Liver (tissue), 9 donors: ENCODE measurements around the gene DPT. TPM values are rescaled to one million over a fixed set of nuclear protein-coding genes. Genes with fewer than 3 reads are reported as not detected.

ENCODE experiments used
- DNase-seq: peaks from one replicate; pipeline ENCODE4 v3.0.0-alpha.2; 2017; ENCODE audit warnings: low spot score
- H3K27ac ChIP-seq, 2 donors: one replicate each; pipeline ENCODE4 v1.7.0; 2013; ENCODE audit warnings: inconsistent platforms in 2 of 2, low read length in 2 of 2, control low read depth in 1 of 2, low read depth in 1 of 2, mild to moderate bottlenecking in 1 of 2
- H3K27me3 ChIP-seq, 4 donors: one replicate each; pipeline versions ENCODE4 v1.6.1 to v1.7.0; 2013; ENCODE audit warnings: low read length in 3 of 4, inconsistent platforms in 1 of 4, mild to moderate bottlenecking in 1 of 4, moderate library complexity in 1 of 4; ENCODE audit not compliant: control insufficient read depth in 4 of 4, insufficient read depth in 4 of 4
- H3K36me3 ChIP-seq, 4 donors: one replicate each; pipeline versions ENCODE4 v1.6.1 to v1.7.0; 2013; ENCODE audit warnings: low read length in 3 of 4, mild to moderate bottlenecking in 3 of 4, low read depth in 1 of 4, moderate library complexity in 1 of 4; ENCODE audit not compliant: control insufficient read depth in 4 of 4, insufficient read depth in 3 of 4
- H3K4me1 ChIP-seq, 4 donors: one replicate each; pipeline versions ENCODE4 v1.6.1 to v1.7.0; 2013; ENCODE audit warnings: low read length in 3 of 4, mild to moderate bottlenecking in 3 of 4, moderate library complexity in 1 of 4; ENCODE audit not compliant: control insufficient read depth in 4 of 4, insufficient read depth in 4 of 4
- H3K4me3 ChIP-seq, 3 donors: one replicate each; pipeline versions ENCODE4 v1.6.1 to v1.7.0; 2013; ENCODE audit warnings: low read length in 3 of 3, control low read depth in 1 of 3, low read depth in 1 of 3, mild to moderate bottlenecking in 1 of 3
- H3K9ac ChIP-seq, 2 donors: one replicate each; pipeline ENCODE4 v1.7.0; 2013; ENCODE audit warnings: low read length in 2 of 2, mild to moderate bottlenecking in 2 of 2, moderate library complexity in 2 of 2, control low read depth in 1 of 2, low read depth in 1 of 2
- H3K9me3 ChIP-seq, 4 donors: one replicate each; pipeline versions ENCODE4 v1.6.1 to v1.7.0; 2013; ENCODE audit warnings: low read length in 3 of 4; ENCODE audit not compliant: control insufficient read depth in 4 of 4
- EGR1 ChIP-seq, 2 donors: IDR thresholded peaks; 2 replicates each; pipeline ENCODE4 v1.6.1; 2016 to 2018; ENCODE audit warnings: antibody characterized with exemption in 2 of 2, low read depth in 2 of 2
- FOXA1 ChIP-seq: IDR thresholded peaks from 2 replicates; pipeline ENCODE4 v1.6.1; 2016; ENCODE audit warnings: antibody characterized with exemption
- FOXA2 ChIP-seq: IDR thresholded peaks from 2 replicates; pipeline ENCODE4 v1.6.1; 2016; ENCODE audit warnings: antibody characterized with exemption
- GABPA ChIP-seq, 2 donors: IDR thresholded peaks in 1 of 2; conservative IDR thresholded peaks in 1 of 2; 2 replicates each; pipeline ENCODE4 v1.6.1; 2016; ENCODE audit warnings: antibody characterized with exemption in 2 of 2, mild to moderate bottlenecking in 1 of 2, moderate library complexity in 1 of 2
- HNF4A ChIP-seq, 2 donors: conservative IDR thresholded peaks; 2 replicates each; pipeline ENCODE4 v1.6.1; 2016; ENCODE audit warnings: antibody characterized with exemption in 2 of 2, mild to moderate bottlenecking in 2 of 2
- HNF4G ChIP-seq: IDR thresholded peaks from 2 replicates; pipeline ENCODE4 v1.6.1; 2016; ENCODE audit warnings: antibody characterized with exemption
- JUND ChIP-seq, 2 donors: IDR thresholded peaks; 2 replicates each; pipeline ENCODE4 v1.6.1; 2016; ENCODE audit warnings: antibody characterized with exemption in 2 of 2
- RXRA ChIP-seq, 2 donors: IDR thresholded peaks; 2 replicates each; pipeline ENCODE4 v1.6.1; 2017 to 2018; ENCODE audit warnings: antibody characterized with exemption in 2 of 2, mild to moderate bottlenecking in 1 of 2
- SP1 ChIP-seq: IDR thresholded peaks from 2 replicates; pipeline ENCODE4 v1.6.1; 2018; ENCODE audit warnings: antibody characterized with exemption, mild to moderate bottlenecking
- TAF1 ChIP-seq: conservative IDR thresholded peaks from 2 replicates; pipeline ENCODE4 v1.6.1; 2016; ENCODE audit warnings: antibody characterized with exemption, mild to moderate bottlenecking
- WGBS: extraction: QIAGEN DNeasy Blood & Tissue Kit; methylation state at CpG from one replicate; pipeline ENCODE4 v1.1.7; 2013; 5-methylcytosine and 5-hydroxymethylcytosine counted together
- polyA plus RNA-seq, 2 donors: library from polyadenylated mRNA; stranded (reverse) in 1 of 2; unstranded in 1 of 2; fragments of 200-250 nt in 1 of 2; fragments of >200 nt in 1 of 2; fragmentation: Nextera tagmentation in 1 of 2; extraction: Ambion mirVana in 1 of 2; gene quantifications; one replicate each; pipeline versions ENCODE4 v1.2.1 to v1.2.3, GENCODE V29; 2013 to 2015
- total RNA-seq, 2 donors: library from RNA; depleted of rRNA; stranded (reverse); fragments of >200 nt; gene quantifications; one replicate each; pipeline ENCODE4 v1.2.3, GENCODE V29; 2014
- TF ChIP-seq, protein P1 (sequence below): IDR thresholded peaks from 2 replicates; pipeline ENCODE4 v1.6.1; 2016; ENCODE audit warnings: antibody characterized with exemption, mild to moderate bottlenecking
- TF ChIP-seq, protein P2 (sequence below): IDR thresholded peaks from 2 replicates; pipeline ENCODE4 v1.6.1; 2016; ENCODE audit warnings: antibody characterized with exemption
- TF ChIP-seq, protein P3 (sequence below): IDR thresholded peaks from 2 replicates; pipeline ENCODE4 v1.6.1; 2016; ENCODE audit warnings: antibody characterized with exemption
- TF ChIP-seq, protein P4 (sequence below): fragments of 150-350 bp; IDR thresholded peaks from 2 replicates; pipeline ENCODE4 v1.5.1; 2017; ENCODE audit warnings: improper control_type of control experiment, low read depth, low read length; ENCODE audit not compliant: missing input control
- TF ChIP-seq, protein P5 (sequence below): IDR thresholded peaks from 2 replicates; pipeline ENCODE4 v1.6.1; 2016; ENCODE audit warnings: antibody characterized with exemption
- donor health status: healthy.
- donor health status: healthy.
- donor health status: healthy.
- donor health status: healthy.
- donor health status: healthy.

The DPT gene
- total and polyA plus RNA-seq, 4 donors: 0.42 to 5.0 (median 3.0) TPM

DNA sequence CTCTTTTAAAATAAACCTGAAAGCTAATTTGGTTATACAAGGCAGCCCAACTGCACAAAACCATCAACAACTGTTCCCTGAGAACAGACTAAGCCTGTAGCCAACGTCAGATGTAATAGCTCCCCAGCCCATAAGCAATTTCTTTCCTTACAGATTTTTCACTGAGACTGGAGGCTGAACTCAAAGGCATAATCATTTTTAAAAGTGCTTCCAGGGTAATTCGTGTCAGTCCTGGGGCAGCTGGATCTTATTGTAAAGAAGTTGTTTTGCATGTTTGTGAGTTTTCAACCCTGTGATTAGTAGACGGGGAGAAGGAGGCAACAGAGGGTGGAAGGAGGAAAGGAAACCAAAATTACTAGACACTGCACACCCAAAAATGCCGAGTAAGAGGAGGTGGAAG is 3.2 kb downstream of the DPT start:
- no peak overlapping the region for H3K9ac ChIP-seq
- no peaks in the 10 kb centered on the region for H3K4me1 ChIP-seq
- no peak overlapping the region for H3K27ac ChIP-seq
- WGBS: 81% methylated on average over 4 of the region's 4 CpGs
- no peaks in the 10 kb centered on the region for H3K36me3 ChIP-seq
- TF ChIP-seq HNF4G: no peak
- TF ChIP-seq TAF1: no peak
- no peak for TF ChIP-seq HNF4A (conservative IDR thresholded peaks at IDR 0.05)
- no peak for TF ChIP-seq SP1
- TF ChIP-seq, protein P1, sequence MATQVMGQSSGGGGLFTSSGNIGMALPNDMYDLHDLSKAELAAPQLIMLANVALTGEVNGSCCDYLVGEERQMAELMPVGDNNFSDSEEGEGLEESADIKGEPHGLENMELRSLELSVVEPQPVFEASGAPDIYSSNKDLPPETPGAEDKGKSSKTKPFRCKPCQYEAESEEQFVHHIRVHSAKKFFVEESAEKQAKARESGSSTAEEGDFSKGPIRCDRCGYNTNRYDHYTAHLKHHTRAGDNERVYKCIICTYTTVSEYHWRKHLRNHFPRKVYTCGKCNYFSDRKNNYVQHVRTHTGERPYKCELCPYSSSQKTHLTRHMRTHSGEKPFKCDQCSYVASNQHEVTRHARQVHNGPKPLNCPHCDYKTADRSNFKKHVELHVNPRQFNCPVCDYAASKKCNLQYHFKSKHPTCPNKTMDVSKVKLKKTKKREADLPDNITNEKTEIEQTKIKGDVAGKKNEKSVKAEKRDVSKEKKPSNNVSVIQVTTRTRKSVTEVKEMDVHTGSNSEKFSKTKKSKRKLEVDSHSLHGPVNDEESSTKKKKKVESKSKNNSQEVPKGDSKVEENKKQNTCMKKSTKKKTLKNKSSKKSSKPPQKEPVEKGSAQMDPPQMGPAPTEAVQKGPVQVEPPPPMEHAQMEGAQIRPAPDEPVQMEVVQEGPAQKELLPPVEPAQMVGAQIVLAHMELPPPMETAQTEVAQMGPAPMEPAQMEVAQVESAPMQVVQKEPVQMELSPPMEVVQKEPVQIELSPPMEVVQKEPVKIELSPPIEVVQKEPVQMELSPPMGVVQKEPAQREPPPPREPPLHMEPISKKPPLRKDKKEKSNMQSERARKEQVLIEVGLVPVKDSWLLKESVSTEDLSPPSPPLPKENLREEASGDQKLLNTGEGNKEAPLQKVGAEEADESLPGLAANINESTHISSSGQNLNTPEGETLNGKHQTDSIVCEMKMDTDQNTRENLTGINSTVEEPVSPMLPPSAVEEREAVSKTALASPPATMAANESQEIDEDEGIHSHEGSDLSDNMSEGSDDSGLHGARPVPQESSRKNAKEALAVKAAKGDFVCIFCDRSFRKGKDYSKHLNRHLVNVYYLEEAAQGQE: no peak
- TF ChIP-seq, protein P2, sequence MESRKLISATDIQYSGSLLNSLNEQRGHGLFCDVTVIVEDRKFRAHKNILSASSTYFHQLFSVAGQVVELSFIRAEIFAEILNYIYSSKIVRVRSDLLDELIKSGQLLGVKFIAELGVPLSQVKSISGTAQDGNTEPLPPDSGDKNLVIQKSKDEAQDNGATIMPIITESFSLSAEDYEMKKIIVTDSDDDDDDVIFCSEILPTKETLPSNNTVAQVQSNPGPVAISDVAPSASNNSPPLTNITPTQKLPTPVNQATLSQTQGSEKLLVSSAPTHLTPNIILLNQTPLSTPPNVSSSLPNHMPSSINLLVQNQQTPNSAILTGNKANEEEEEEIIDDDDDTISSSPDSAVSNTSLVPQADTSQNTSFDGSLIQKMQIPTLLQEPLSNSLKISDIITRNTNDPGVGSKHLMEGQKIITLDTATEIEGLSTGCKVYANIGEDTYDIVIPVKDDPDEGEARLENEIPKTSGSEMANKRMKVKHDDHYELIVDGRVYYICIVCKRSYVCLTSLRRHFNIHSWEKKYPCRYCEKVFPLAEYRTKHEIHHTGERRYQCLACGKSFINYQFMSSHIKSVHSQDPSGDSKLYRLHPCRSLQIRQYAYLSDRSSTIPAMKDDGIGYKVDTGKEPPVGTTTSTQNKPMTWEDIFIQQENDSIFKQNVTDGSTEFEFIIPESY: no peak
- no peaks in the 10 kb centered on the region for H3K9me3 ChIP-seq
- H3K4me3 ChIP-seq: no peak overlapping the region
- no peak for DNase-seq
- no peaks in the 10 kb centered on the region for H3K27me3 ChIP-seq

DNA sequence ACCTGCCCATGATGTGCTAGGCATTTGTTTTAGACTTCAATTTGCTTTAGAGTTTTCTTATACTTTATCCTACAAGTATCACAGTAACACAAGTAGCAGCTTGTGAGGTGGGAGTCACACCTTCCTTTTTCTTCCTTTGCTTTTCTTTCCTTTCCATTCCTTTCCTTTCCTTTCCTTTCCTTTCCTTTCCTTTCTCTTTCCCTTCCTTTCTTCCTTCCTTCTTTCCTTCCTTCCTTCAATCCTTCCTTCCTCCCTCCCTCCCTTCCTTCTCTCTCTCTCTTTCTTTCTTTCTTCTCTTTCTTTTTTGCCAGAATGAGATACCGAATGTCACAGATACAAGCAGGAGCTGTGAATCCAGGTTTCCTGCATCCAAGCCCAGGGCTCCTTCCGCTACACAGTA is 3.9 kb downstream of the DPT start:
- Histone ChIP-seq H3K27me3 (no peaks in the 10 kb centered on the region), H3K4me1 (no peaks in the 10 kb centered on the region), H3K27ac (no peak overlapping the region), H3K36me3 (no peaks in the 10 kb centered on the region), H3K4me3 (no peak overlapping the region), H3K9ac (no peak overlapping the region), H3K9me3 (no peaks in the 10 kb centered on the region)
- DNase-seq: no peak
- WGBS: 97% methylated on average over 2 of the region's 2 CpGs
- TF ChIP-seq HNF4G (no peak), RXRA (IDR thresholded peaks at IDR 0.05) (no peak), EGR1 (IDR thresholded peaks at IDR 0.05; ENCODE audit: low read depth in 2 of 2) (no peak), FOXA1 (no peak), HNF4A (conservative IDR thresholded peaks at IDR 0.05) (no peak), FOXA2 (no peak), GABPA (IDR thresholded peaks at IDR 0.05 in 1 of 2, conservative IDR thresholded peaks at IDR 0.05 in 1 of 2) (no peak), JUND (IDR thresholded peaks at IDR 0.05) (no peak), TAF1 (no peak)
- TF ChIP-seq, protein P3, sequence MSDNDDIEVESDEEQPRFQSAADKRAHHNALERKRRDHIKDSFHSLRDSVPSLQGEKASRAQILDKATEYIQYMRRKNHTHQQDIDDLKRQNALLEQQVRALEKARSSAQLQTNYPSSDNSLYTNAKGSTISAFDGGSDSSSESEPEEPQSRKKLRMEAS: no peak
- TF ChIP-seq, protein P4, sequence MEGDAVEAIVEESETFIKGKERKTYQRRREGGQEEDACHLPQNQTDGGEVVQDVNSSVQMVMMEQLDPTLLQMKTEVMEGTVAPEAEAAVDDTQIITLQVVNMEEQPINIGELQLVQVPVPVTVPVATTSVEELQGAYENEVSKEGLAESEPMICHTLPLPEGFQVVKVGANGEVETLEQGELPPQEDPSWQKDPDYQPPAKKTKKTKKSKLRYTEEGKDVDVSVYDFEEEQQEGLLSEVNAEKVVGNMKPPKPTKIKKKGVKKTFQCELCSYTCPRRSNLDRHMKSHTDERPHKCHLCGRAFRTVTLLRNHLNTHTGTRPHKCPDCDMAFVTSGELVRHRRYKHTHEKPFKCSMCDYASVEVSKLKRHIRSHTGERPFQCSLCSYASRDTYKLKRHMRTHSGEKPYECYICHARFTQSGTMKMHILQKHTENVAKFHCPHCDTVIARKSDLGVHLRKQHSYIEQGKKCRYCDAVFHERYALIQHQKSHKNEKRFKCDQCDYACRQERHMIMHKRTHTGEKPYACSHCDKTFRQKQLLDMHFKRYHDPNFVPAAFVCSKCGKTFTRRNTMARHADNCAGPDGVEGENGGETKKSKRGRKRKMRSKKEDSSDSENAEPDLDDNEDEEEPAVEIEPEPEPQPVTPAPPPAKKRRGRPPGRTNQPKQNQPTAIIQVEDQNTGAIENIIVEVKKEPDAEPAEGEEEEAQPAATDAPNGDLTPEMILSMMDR: no peak
- TF ChIP-seq, protein P5, sequence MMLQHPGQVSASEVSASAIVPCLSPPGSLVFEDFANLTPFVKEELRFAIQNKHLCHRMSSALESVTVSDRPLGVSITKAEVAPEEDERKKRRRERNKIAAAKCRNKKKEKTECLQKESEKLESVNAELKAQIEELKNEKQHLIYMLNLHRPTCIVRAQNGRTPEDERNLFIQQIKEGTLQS: no peak
- TF ChIP-seq, protein P2: no peak
- TF ChIP-seq, protein P1: no peak
